ENCODE results near the gene KRT6C. TPM values are rescaled to one million over a fixed set of nuclear protein-coding genes. Genes with fewer than 3 reads are reported as not detected.

Gene KRT6C
- total RNA-seq, 2 experiments from 2014 or later = not detected

GRCh38 chr12:52435659-52435999 lies 38.0 kb downstream of the KRT6C start:
- peaks cover 5% of the 10 kb centered on the region for H3K27me3 Mint-ChIP-seq
- no peaks in the 10 kb centered on the region for H3K4me1 Mint-ChIP-seq (ENCODE audit: low read depth)
- DNase-seq = no peak
- intact Hi-C loops (cut with micrococcal nuclease) = no loop called here
- ChIA-PET POLR2A (no interaction called here), CTCF (no interaction called here)
- TF ChIP-seq CTCF (IDR thresholded peaks at IDR 0.05) = no peak
- H3K9me3 Mint-ChIP-seq = no peaks in the 10 kb centered on the region
- no peak overlapping the region for H3K27ac Mint-ChIP-seq
- no peak for ATAC-seq
- H3K36me3 Mint-ChIP-seq (ENCODE audit: low read depth) = no peaks in the 10 kb centered on the region
- no peak overlapping the region for H3K4me3 Mint-ChIP-seq

GRCh38 chr12:52434760-52435530 lies 38.7 kb downstream of the KRT6C start:
- H3K9me3 Mint-ChIP-seq = no peaks in the 10 kb centered on the region
- intact Hi-C loops (cut with micrococcal nuclease) = no loop called here
- H3K27ac Mint-ChIP-seq = no peak overlapping the region
- no peak for TF ChIP-seq CTCF (IDR thresholded peaks at IDR 0.05)
- ChIA-PET CTCF (no interaction called here), POLR2A (no interaction called here)
- H3K4me3 Mint-ChIP-seq = no peak overlapping the region
- no peaks in the 10 kb centered on the region for H3K36me3 Mint-ChIP-seq (ENCODE audit: low read depth)
- H3K4me1 Mint-ChIP-seq (ENCODE audit: low read depth) = no peaks in the 10 kb centered on the region
- ATAC-seq = no peak
- H3K27me3 Mint-ChIP-seq = peaks cover 5% of the 10 kb centered on the region
- DNase-seq = no peak

GRCh38 chr12:52434081-52434733 lies 39.4 kb downstream of the KRT6C start, which contains the start of gene KRT75:
Gene KRT75, minus strand, starts transcription at chr12:52434371. Its CDS starts 67 bp downstream, at chr12:52434304.
- H3K4me1 Mint-ChIP-seq (ENCODE audit: low read depth) = no peaks in the 10 kb centered on the region

GRCh38 chr12:52433501-52434080 lies 40.0 kb downstream of the KRT6C start:
- DNase-seq = no peak
- Mint-ChIP-seq H3K36me3 (ENCODE audit: low read depth) (no peaks in the 10 kb centered on the region), H3K27ac (no peak overlapping the region), H3K4me3 (no peak overlapping the region), H3K9me3 (no peaks in the 10 kb centered on the region), H3K27me3 (peaks cover 5% of the 10 kb centered on the region), H3K4me1 (ENCODE audit: low read depth) (no peaks in the 10 kb centered on the region)
- ChIA-PET POLR2A (interaction anchor here (0.6 kb wide), 1 partner anchor 368 kb away, joined by 3 read pairs; no protein-coding TSS in a partner anchor), CTCF (interaction anchor here (0.7 kb wide), 1 partner anchor 53 kb away, joined by 4 read pairs; no protein-coding TSS in a partner anchor)
- ATAC-seq = no peak
- intact Hi-C loops (cut with micrococcal nuclease) = no loop called here
- TF ChIP-seq CTCF (IDR thresholded peaks at IDR 0.05) = no peak

More at GRCh38 chr12:52434081-52434733, 39.4 kb downstream of the KRT6C start, which contains the start of gene KRT75:
- H3K36me3 Mint-ChIP-seq (ENCODE audit: low read depth) = no peaks in the 10 kb centered on the region
- TF ChIP-seq CTCF (IDR thresholded peaks at IDR 0.05) = no peak
- H3K27ac Mint-ChIP-seq = no peak within 1 kb of the TSS
- no peaks in the 10 kb centered on the region for H3K9me3 Mint-ChIP-seq
- ChIA-PET CTCF (interaction anchor here (0.7 kb wide), 1 partner anchor 54 kb away, joined by 4 read pairs; no protein-coding TSS in a partner anchor), POLR2A (no interaction called here)
- peaks cover 5% of the 10 kb centered on the region for H3K27me3 Mint-ChIP-seq
- ATAC-seq (no peak), DNase-seq (no peak)
- no peak within 1 kb of the TSS for H3K4me3 Mint-ChIP-seq
- intact Hi-C loops (cut with micrococcal nuclease) = no loop called here
